GF-D8 (cell line): ENCODE results near the gene SDR39U1.
A peak's percentile ranks its signal among the peaks of the same experiment; 100 is the strongest.

Source experiments
- DNase-seq: peaks from one replicate; lab custom pipeline; 2025; lab: John Stamatoyannopoulos, UW

The SDR39U1 gene

GRCh38 chr14:24441904-24442239 lies 704 bp downstream of the SDR39U1 start:
- DNase-seq: no peak

DNA sequence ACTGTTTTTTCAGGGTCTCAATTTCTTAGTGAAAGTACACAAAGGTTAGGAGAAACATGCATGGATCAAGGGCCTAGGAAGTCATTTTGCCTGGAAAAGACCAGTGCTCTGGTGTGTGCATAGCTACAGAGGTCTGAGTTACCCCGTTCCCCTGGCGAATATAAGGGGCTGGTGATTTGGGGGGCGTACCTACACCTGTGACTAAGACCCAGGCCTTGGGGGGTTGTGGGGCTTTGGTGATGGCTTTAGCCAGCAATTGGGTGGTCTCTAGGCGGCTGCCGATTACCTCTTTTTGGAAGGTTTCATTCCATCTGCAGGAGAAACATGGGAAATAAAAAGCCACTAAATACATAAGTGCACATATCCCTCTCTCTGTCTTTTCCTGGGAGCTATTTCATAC lies 1.1 kb downstream of the SDR39U1 start:
- DNase-seq: no peak

- no peak for DNase-seq
These were observed 1.8 kb downstream of the SDR39U1 start for GRCh38 chr14:24440606-24441399.

GRCh38 chr14:24439830-24440605 lies 2.6 kb downstream of the SDR39U1 start:
- no peak for DNase-seq

GRCh38 chr14:24439257-24439656 lies 3.3 kb downstream of the SDR39U1 start:
- no peak for DNase-seq

- DNase-seq: no peak
These were observed 4.1 kb downstream of the SDR39U1 start for GRCh38 chr14:24438223-24439097.

DNA sequence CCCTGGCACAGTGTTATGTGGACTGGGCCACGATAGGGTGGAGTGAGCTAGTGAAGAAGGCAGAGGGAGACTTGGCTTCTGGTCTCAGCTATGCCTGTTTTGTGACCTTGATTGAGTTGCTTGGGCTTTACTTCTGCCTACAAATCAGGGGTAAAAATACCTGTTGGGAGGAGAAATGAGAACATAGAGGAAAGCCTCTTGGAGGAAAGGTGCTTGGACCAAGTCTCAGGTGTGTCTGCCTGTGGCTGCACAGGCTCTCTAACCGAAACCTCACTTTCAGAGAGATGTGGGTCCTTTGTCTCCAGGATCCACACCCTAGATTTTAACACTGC lies 4.9 kb downstream of the SDR39U1 start:
- DNase-seq: no peak

DNA sequence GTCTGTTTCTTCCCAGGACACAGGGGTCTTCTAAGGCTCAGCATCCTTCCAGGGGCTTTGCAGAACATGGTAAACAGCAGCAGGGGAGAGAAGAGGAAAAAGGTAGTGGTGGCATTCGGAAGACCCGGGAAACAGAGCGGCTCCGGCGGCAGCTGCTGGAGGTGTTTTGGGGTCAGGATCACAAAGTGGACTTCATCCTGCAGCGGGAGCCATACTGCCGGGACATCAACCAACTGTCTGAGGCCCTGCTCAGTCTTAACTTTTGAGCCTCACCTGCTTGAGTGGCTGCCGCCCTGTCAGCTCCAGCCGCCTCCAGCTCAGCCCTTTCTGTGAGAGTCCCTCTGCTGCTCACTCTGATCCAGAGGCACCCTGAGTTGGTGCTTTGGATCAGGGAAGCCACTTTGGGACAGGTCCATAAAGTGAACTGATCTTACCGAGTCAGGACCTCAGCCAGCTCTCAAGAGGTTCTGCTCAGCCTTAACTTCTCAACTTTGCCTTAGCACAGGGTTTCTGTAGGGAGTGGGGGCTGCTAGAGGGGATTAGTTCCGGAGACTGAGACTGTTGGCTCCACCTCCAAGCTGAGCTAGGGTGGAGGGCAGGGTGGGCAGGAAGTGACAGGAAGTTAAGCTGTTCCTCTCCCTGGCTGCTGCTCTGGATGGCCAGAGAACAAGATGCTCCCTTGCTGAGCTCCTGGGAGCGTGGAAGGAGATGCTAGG lies 5.4 kb downstream of the SDR39U1 start:
- peak; percentile 15 for DNase-seq

DNA sequence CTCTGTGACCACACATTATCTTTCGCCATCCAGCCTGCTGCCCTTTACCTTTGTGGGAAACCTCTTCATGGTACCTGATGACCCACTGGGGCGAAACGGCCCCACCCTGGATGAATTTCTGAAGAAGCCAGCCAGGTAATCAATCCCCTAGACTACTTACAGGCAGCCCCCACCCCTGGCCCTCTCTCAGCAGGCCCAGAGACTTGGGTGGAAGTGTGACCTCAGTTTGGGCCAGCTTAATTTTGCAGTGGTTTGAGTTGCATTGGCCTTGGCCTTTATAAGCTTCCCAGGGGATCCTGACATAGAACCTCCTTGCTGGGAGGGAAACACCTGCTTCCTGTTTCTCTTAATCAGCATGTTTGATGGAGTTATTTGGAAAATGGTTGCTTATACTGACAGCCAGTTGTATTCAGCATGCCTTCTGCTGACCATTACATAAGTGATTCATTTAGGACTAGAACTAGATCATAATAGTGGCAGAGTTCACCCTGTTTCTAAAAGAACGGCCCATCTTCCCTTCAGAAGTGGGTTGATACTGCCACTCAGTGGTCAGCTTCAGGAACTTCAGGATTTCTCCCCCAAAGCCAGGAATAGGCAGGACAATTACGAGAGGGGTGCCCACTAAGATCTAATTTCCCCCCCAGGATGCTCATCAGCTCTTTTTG lies 6.1 kb downstream of the SDR39U1 start:
- peak; percentile 83 for DNase-seq

DNA sequence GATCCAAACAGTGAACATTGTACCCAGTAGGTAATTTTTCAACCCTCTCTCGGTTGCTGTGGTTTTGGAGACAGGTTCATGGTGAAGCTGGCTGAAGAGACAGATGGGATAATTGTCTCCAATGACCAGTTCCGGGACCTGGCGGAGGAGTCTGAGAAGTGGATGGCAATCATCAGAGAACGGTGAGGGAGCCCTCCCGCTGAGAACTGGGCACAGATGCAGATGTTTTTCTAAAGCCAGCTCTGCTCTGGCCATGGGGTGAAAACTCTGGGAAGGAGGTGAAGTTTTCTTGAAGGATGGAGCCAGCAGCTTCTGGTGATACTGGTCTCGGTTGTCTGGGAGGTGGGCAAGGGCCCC lies 6.6 kb downstream of the SDR39U1 start:
- no peak for DNase-seq

- no peak for DNase-seq
These were observed 7.3 kb downstream of the SDR39U1 start for GRCh38 chr14:24435192-24435810.

GRCh38 chr14:24434676-24435075 lies 7.9 kb downstream of the SDR39U1 start:
- DNase-seq: no peak

GRCh38 chr14:24434036-24434435 lies 8.5 kb downstream of the SDR39U1 start:
- DNase-seq: no peak

- no peak for DNase-seq
These were observed 10.1 kb downstream of the SDR39U1 start for GRCh38 chr14:24432259-24433131.

DNA sequence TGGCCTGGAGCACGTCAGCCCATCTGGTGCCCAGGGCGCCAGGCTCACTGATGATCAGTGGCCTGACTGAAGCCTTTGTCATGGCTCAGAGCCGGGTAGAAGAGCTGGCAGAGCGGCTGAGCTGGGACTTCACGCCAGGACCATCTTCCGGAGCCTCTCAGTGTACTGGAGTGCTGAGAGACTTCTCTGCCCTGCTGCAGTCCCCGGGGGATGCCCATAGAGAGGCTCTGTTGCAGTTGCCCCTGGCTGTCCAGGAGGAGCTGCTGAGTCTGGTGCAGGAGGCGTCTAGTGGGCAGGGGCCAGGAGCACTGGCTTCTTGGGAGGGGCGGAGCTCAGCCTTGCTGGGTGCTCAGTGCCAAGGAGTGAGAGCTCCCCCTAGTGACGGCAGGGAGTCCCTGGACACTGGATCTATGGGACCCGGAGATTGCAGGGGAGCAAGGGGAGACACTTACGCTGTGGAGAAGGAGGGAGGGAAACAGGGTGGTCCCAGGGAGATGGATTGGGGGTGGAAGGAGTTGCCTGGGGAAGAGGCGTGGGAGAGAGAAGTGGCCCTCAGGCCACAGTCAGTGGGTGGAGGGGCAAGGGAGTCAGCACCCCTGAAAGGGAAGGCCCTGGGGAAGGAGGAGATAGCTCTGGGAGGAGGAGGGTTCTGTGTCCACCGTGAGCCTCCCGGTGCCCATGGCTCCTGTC lies 10.9 kb downstream of the SDR39U1 start:
- DNase-seq: peak; percentile 65

GRCh38 chr14:24430682-24431568 lies 11.7 kb downstream of the SDR39U1 start:
- no peak for DNase-seq

DNA sequence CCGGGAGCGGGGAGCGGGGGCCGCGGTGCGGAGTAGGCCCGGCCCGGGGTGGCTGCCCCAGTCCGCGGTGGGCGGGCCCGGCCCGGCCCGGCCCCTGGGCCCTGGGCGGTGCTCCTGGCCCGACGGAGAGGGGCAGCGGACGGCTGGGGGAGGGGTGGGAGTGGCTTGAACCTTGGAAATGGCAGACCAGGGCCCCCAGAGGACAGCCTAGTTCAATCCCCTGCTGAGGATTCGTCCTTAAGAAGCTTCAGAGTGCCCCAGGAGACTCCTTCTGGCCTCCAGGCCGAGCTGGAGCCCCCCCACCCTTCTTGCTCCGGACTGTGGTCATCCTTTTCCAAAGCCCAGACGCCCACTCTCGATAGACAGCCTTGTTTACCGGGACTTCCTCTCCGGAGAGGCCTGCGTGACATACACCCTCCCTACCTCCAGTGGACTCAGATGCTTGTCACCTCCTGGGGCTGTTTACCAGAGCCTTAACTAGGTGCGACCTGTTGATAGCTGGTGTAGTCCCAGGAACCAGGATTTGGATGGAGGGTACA lies 12.4 kb downstream of the SDR39U1 start:
- no peak for DNase-seq
